ENCODE results near the gene RPAIN.
"Not testable (repeated sequence)": the region's sequence is repeated elsewhere in the genome, so short reads cannot be mapped to it uniquely, and the experiment has no call there.

The RPAIN gene

GRCh38 chr17:5430413-5430999 is 10.5 kb downstream of the RPAIN start:
- no peak for DNase-seq

GRCh38 chr17:5431234-5431633 is 11.3 kb downstream of the RPAIN start:
- DNase-seq, result not testable (repeated sequence)

GRCh38 chr17:5431949-5432556 is 12.1 kb downstream of the RPAIN start:
- no peak for DNase-seq

GRCh38 chr17:5434984-5435383 is 15.0 kb downstream of the RPAIN start:
- no peak for DNase-seq

GRCh38 chr17:5435781-5436315 is 15.9 kb downstream of the RPAIN start:
- not testable (repeated sequence) for DNase-seq

GRCh38 chr17:5437721-5438317 is 17.8 kb downstream of the RPAIN start:
- no peak for DNase-seq

- peak; percentile 67 for DNase-seq
Observed at GRCh38 chr17:5438716-5439445, 18.9 kb downstream of the RPAIN start, which contains the start of gene C1QBP. Gene C1QBP (minus strand): TSS chr17:5439155. CDS start chr17:5439073, 82 bp downstream.

- no peak for DNase-seq
Observed at GRCh38 chr17:5439446-5439764, 19.4 kb downstream of the RPAIN start.

GRCh38 chr17:5443728-5444127 is 23.7 kb downstream of the RPAIN start:
- no peak for DNase-seq

- no peak for DNase-seq
Observed at GRCh38 chr17:5444209-5444608, 24.2 kb downstream of the RPAIN start.

- no peak for DNase-seq
Observed at GRCh38 chr17:5446786-5447185, 26.8 kb downstream of the RPAIN start.

- no peak for DNase-seq
Observed at GRCh38 chr17:5464717-5465507, 44.9 kb downstream of the RPAIN start.

- no peak for DNase-seq
Observed at GRCh38 chr17:5466295-5466694, 46.3 kb downstream of the RPAIN start.

GRCh38 chr17:5467416-5467815 is 47.4 kb downstream of the RPAIN start:
- no peak for DNase-seq

- no peak for DNase-seq
Observed at GRCh38 chr17:5468075-5468473, 48.1 kb downstream of the RPAIN start.

GRCh38 chr17:5472511-5472910 is 52.5 kb downstream of the RPAIN start:
- DNase-seq, result no peak

- no peak for DNase-seq
Observed at GRCh38 chr17:5473906-5474305, 53.9 kb downstream of the RPAIN start.

- no peak for DNase-seq
Observed at GRCh38 chr17:5478992-5479391, 59.0 kb downstream of the RPAIN start.

- DNase-seq, result no peak
Observed at GRCh38 chr17:5480962-5481361, 61.0 kb downstream of the RPAIN start.

- DNase-seq, result no peak
Observed at GRCh38 chr17:5481451-5481850, 61.5 kb downstream of the RPAIN start.

Data from DMS79 (cell line).